Neural progenitor cell (in vitro differentiated cells): ENCODE results near the gene USP10. TPM values are rescaled to one million over a fixed set of nuclear protein-coding genes. Genes with fewer than 3 reads are reported as not detected.
A peak's percentile ranks its signal among the peaks of the same experiment; 100 is the strongest.
"Not testable (repeated sequence)": the region's sequence is repeated elsewhere in the genome, so short reads cannot be mapped to it uniquely, and the experiment has no call there.

Experiments used
- DNase-seq: peaks from one replicate; pipeline ENCODE4 v3.0.0-alpha.2; 2016; ENCODE audit warnings: low spot score
- H2AFZ ChIP-seq: fragments of 200-600 bp; sonication (generic); replicated peaks from 2 replicates; pipeline ENCODE4 v1.6.1; 2016; ENCODE audit warnings: antibody characterized with exemption
- H3F3A ChIP-seq: fragments of 200-600 bp; sonication (generic); 2 replicates; pipeline ENCODE4 v1.6.1; 2016; ENCODE audit warnings: antibody characterized with exemption, low read depth
- H3K27ac ChIP-seq: fragments of 200-600 bp; sonication (generic); 2 replicates; pipeline ENCODE4 v1.5.1; 2016; ENCODE audit warnings: mild to moderate bottlenecking
- H3K27me3 ChIP-seq: fragments of 200-600 bp; sonication (generic); 2 replicates; pipeline ENCODE4 v1.6.1; 2016; ENCODE audit warnings: mild to moderate bottlenecking, moderate library complexity
- H3K36me3 ChIP-seq: fragments of 200-600 bp; sonication (generic); 2 replicates; pipeline ENCODE4 v1.5.1; 2016
- H3K4me1 ChIP-seq: fragments of 200-600 bp; sonication (generic); 2 replicates; pipeline ENCODE4 v1.6.1; 2016; ENCODE audit warnings: mixed run types
- H3K4me2 ChIP-seq: fragments of 200-600 bp; sonication (generic); 2 replicates; pipeline ENCODE4 v1.6.1; 2016
- H3K4me3 ChIP-seq: fragments of 200-600 bp; sonication (generic); 2 replicates; pipeline ENCODE4 v1.5.1; 2016
- H3K79me2 ChIP-seq: fragments of 200-600 bp; sonication (generic); 2 replicates; pipeline ENCODE4 v1.6.1; 2016; ENCODE audit warnings: low read depth
- H3K9ac ChIP-seq: fragments of 200-600 bp; sonication (generic); 2 replicates; pipeline ENCODE4 v1.6.1; 2016
- H3K9me3 ChIP-seq: fragments of 200-600 bp; sonication (generic); 2 replicates; pipeline ENCODE4 v1.5.1; 2016; ENCODE audit warnings: low read depth
- H4K20me1 ChIP-seq: fragments of 200-600 bp; sonication (generic); 2 replicates; pipeline ENCODE4 v1.6.1; 2016; ENCODE audit warnings: low read depth
- H3K27ac Mint-ChIP-seq: 3 replicates; pipeline ENCODE4 v1.8.0; 2021; ENCODE audit warnings: mixed read lengths
- H3K27me3 Mint-ChIP-seq: 2 replicates; pipeline ENCODE4 v1.8.0; 2022; ENCODE audit warnings: low read depth, mild to moderate bottlenecking, inconsistent platforms, moderate library complexity, mixed read lengths; ENCODE audit not compliant: insufficient read depth
- H3K36me3 Mint-ChIP-seq: 3 replicates; pipeline ENCODE4 v1.8.0; 2021; ENCODE audit warnings: mixed read lengths
- H3K4me1 Mint-ChIP-seq: 3 replicates; pipeline ENCODE4 v1.8.0; 2021; ENCODE audit warnings: mixed read lengths
- H3K4me3 Mint-ChIP-seq: 3 replicates; pipeline ENCODE4 v1.8.0; 2021; ENCODE audit warnings: mild to moderate bottlenecking, moderate library complexity, mixed read lengths
- H3K9me3 Mint-ChIP-seq: 3 replicates; pipeline ENCODE4 v1.8.0; 2020; ENCODE audit warnings: mixed read lengths
- EZH2 ChIP-seq: fragments of 200-600 bp; sonication (generic); IDR thresholded peaks from 2 replicates; pipeline ENCODE4 v1.6.1; 2017; ENCODE audit warnings: antibody characterized with exemption, mild to moderate bottlenecking, moderate library complexity
- EZH2phosphoT487 ChIP-seq: fragments of 200-600 bp; sonication (generic); IDR thresholded peaks from 2 replicates; pipeline ENCODE4 v1.6.1; 2017; ENCODE audit warnings: antibody characterized with exemption
- total RNA-seq: library from RNA; depleted of rRNA; stranded (reverse); fragments of >200 nt; gene quantifications from 2 replicates; pipeline ENCODE4 v1.2.3, GENCODE V29; 2015; ENCODE audit warnings: low replicate concordance
- TF ChIP-seq, protein P1 (sequence below): fragments of 200-600 bp; sonication (generic); IDR thresholded peaks from 2 replicates; pipeline ENCODE4 v1.5.1; 2017; ENCODE audit warnings: antibody characterized with exemption, mild to moderate bottlenecking

The USP10 gene
- total RNA-seq, 1 donor from 2014 or later, result 130 TPM

DNA sequence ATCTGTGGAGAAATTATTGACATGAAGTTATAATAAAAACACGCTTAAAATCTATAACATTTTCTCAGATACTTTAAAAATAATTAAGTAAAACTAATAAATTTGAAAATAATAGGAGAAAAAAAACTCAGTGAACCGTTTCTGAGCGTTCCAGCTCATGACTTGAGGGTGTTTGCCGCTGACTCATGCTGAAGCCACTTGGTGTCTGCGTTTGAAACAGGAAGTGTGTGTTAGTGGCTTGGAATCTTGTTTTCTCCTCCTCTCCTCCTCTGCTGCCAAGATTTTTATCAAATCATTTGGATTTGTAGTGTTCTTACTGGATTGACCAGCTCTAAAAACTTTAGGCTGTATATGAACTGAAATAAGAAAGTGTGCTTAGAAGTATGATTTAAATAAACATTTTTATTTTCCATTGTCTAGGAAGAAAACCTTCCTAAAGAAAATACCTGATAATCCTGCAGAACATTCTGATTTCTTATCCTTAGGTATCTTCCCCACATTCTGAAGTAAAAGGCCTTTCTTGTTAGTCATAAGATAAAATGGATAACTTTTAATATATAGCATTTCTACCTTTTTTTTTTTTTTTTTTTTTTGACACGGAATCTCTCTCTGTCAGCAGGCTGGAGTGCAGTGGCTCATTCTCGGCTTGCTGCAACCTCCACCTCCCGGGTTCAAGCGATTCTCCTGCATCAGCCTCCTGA is 30.8 kb downstream of the USP10 start:
- H3F3A ChIP-seq, result peaks cover 7% of the 10 kb centered on the region
- H3K4me2 ChIP-seq, result no peak overlapping the region
- TF ChIP-seq EZH2phosphoT487 (no peak), EZH2 (no peak)
- TF ChIP-seq, protein P1, sequence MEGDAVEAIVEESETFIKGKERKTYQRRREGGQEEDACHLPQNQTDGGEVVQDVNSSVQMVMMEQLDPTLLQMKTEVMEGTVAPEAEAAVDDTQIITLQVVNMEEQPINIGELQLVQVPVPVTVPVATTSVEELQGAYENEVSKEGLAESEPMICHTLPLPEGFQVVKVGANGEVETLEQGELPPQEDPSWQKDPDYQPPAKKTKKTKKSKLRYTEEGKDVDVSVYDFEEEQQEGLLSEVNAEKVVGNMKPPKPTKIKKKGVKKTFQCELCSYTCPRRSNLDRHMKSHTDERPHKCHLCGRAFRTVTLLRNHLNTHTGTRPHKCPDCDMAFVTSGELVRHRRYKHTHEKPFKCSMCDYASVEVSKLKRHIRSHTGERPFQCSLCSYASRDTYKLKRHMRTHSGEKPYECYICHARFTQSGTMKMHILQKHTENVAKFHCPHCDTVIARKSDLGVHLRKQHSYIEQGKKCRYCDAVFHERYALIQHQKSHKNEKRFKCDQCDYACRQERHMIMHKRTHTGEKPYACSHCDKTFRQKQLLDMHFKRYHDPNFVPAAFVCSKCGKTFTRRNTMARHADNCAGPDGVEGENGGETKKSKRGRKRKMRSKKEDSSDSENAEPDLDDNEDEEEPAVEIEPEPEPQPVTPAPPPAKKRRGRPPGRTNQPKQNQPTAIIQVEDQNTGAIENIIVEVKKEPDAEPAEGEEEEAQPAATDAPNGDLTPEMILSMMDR, result no peak
- no peak overlapping the region for H3K9ac ChIP-seq
- peaks cover 5% of the 10 kb centered on the region for H3K36me3 ChIP-seq
- Mint-ChIP-seq H3K9me3 (no peaks in the 10 kb centered on the region), H3K36me3 (peaks cover 2% of the 10 kb centered on the region), H3K27me3 (no peaks in the 10 kb centered on the region), H3K27ac (no peak overlapping the region), H3K4me1 (peaks cover 48% of the 10 kb centered on the region), H3K4me3 (peak overlapping the region; percentile 39)
- H3K27ac ChIP-seq, result no peak overlapping the region
- no peaks in the 10 kb centered on the region for H3K9me3 ChIP-seq
- no peak overlapping the region for H3K4me3 ChIP-seq
- H4K20me1 ChIP-seq, result peaks cover 92% of the 10 kb centered on the region
- H3K4me1 ChIP-seq, result peaks cover 18% of the 10 kb centered on the region
- H3K79me2 ChIP-seq, result peaks cover 100% of the 10 kb centered on the region
- no peak for DNase-seq
- no peak overlapping the region for H2AFZ ChIP-seq
- no peaks in the 10 kb centered on the region for H3K27me3 ChIP-seq

DNA sequence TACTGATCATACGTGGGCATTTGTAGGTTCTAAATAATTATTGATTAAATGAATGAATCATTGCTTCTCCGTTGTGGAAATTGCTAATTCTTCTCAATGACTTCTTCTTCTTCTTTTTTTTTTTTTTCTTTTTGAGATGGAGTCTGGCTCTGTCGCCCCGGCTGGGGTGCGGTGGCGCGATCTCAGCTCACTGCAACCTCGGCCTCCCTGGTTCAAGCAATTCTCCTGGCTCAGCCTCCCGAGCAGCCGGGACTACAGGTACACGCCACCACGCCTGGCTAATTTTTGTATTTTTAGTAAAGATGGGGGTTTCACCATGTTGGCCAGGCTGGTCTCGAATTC is 32.5 kb downstream of the USP10 start:
- Histone ChIP-seq H3K4me1 (peaks cover 14% of the 10 kb centered on the region), H3K79me2 (peaks cover 100% of the 10 kb centered on the region), H4K20me1 (peaks cover 92% of the 10 kb centered on the region)
- H3K9me3 Mint-ChIP-seq, H3K27ac Mint-ChIP-seq, H3K4me2 ChIP-seq, H3F3A ChIP-seq, H3K4me3 Mint-ChIP-seq, H3K4me3 ChIP-seq, H3K9ac ChIP-seq, H3K27me3 Mint-ChIP-seq, DNase-seq, H3K27me3 ChIP-seq, H3K27ac ChIP-seq, H3K9me3 ChIP-seq, H2AFZ ChIP-seq, H3K36me3 ChIP-seq, H3K36me3 Mint-ChIP-seq: not testable (repeated sequence)
- peaks cover 34% of the 10 kb centered on the region for H3K4me1 Mint-ChIP-seq

DNA sequence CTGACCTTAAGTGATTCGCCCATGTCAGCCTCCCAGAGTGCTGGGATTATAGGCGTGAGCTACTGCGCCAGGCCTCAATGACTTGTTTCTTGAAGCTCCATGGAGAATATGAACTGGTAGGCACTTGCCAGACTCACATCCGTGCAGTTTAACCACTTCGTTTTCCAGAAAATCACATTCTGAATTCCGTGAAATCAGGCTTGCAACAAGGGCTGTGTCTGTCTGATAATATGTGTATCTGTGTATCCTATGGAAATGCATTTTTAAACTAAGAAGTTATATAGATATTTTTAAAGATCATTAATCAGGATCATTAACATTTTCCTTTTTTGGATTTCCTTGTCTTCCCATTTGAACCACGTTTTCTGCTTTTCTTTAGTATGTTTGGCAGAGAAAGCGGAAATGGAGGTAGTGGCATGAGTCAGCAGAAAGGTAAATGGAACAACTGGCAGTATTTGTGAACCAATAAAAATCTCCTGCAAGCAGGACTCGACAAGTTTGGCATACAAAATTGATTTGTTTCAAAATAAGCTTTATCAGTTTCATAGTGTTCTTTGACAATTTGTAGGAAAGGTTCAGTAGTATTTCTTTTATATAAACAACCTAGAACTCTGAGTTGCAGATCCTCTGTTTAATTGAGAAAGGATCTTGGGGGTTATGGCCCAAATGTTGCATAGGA is 33.0 kb downstream of the USP10 start:
- Histone ChIP-seq H3K4me1 (peaks cover 14% of the 10 kb centered on the region), H3K27ac (no peak overlapping the region), H3K79me2 (peaks cover 98% of the 10 kb centered on the region), H3F3A (peaks cover 10% of the 10 kb centered on the region), H3K9me3 (no peaks in the 10 kb centered on the region), H3K4me2 (no peak overlapping the region), H2AFZ (no peak overlapping the region), H3K36me3 (peaks cover 5% of the 10 kb centered on the region), H3K4me3 (no peak overlapping the region), H3K27me3 (no peaks in the 10 kb centered on the region), H4K20me1 (peaks cover 92% of the 10 kb centered on the region), H3K9ac (no peak overlapping the region)
- no peak for DNase-seq
- no peak overlapping the region for H3K4me3 Mint-ChIP-seq
- H3K9me3 Mint-ChIP-seq, result no peaks in the 10 kb centered on the region
- H3K27ac Mint-ChIP-seq, result no peak overlapping the region
- H3K4me1 Mint-ChIP-seq, result peaks cover 33% of the 10 kb centered on the region
- H3K27me3 Mint-ChIP-seq, result no peaks in the 10 kb centered on the region
- TF ChIP-seq EZH2phosphoT487 (no peak), EZH2 (no peak)
- TF ChIP-seq, protein P1, result no peak
- peaks cover 3% of the 10 kb centered on the region for H3K36me3 Mint-ChIP-seq
